Stimulated activated CD4-positive, alpha-beta T cell treated with anti-CD3 and anti-CD28 coated beads, Interleukin-12 subunit alpha, Interleukin-12 subunit beta, amount 100 ng/mL, for 4 hours (primary cell): ENCODE results near the gene SETSIP.
"Not testable (repeated sequence)": the region's sequence is repeated elsewhere in the genome, so short reads cannot be mapped to it uniquely, and the experiment has no call there.

ENCODE experiments used
- DNase-seq: peaks from one replicate; pipeline ENCODE4 v3.0.0-alpha.2; 2020

SETSIP gene

GRCh38 chr1:92075311-92075710 is at the start of gene SETSIP:
TSS of gene SETSIP (minus strand) at chr1:92075411. CDS start at chr1:92075411, 0 bp downstream.
- DNase-seq: no peak

GRCh38 chr1:92123868-92124267 is 48.7 kb upstream of the SETSIP start:
- no peak for DNase-seq

- no peak for DNase-seq
Measured at GRCh38 chr1:92118826-92119225, 43.6 kb upstream of the SETSIP start.

GRCh38 chr1:92117526-92117925 is 42.3 kb upstream of the SETSIP start:
- no peak for DNase-seq

GRCh38 chr1:92108631-92109030 is 33.4 kb upstream of the SETSIP start:
- DNase-seq: no peak

- no peak for DNase-seq
Measured at GRCh38 chr1:92105546-92106081, 30.4 kb upstream of the SETSIP start.

GRCh38 chr1:92096317-92096716 is 21.1 kb upstream of the SETSIP start:
- DNase-seq: no peak

- DNase-seq: no peak
Measured at GRCh38 chr1:92095874-92096273, 20.7 kb upstream of the SETSIP start.

- no peak for DNase-seq
Measured at GRCh38 chr1:92094595-92094994, 19.4 kb upstream of the SETSIP start.

- no peak for DNase-seq
Measured at GRCh38 chr1:92094090-92094489, 18.9 kb upstream of the SETSIP start.

GRCh38 chr1:92091625-92092024 is 16.4 kb upstream of the SETSIP start:
- DNase-seq: no peak

GRCh38 chr1:92087542-92087941 is 12.3 kb upstream of the SETSIP start:
- no peak for DNase-seq

- no peak for DNase-seq
Measured at GRCh38 chr1:92085727-92086126, 10.5 kb upstream of the SETSIP start.

GRCh38 chr1:92084651-92085050 is 9.4 kb upstream of the SETSIP start:
- DNase-seq: no peak

- DNase-seq: no peak
Measured at GRCh38 chr1:92081031-92081430, 5.8 kb upstream of the SETSIP start.

GRCh38 chr1:92080128-92080985 is 5.1 kb upstream of the SETSIP start, which contains the start of gene BTBD8:
TSS of gene BTBD8 (plus strand) at chr1:92080345. CDS start at chr1:92080572, 227 bp downstream.
- DNase-seq: peak; percentile 73

- no peak for DNase-seq
Measured at GRCh38 chr1:92079441-92079840, 4.2 kb upstream of the SETSIP start.

- DNase-seq: not testable (repeated sequence)
Measured at GRCh38 chr1:92078077-92078476, 2.9 kb upstream of the SETSIP start.

GRCh38 chr1:92076363-92076762 is 1.2 kb upstream of the SETSIP start:
- no peak for DNase-seq

- not testable (repeated sequence) for DNase-seq
Measured at GRCh38 chr1:92074446-92074845, 765 bp downstream of the SETSIP start.

- DNase-seq: no peak
Measured at GRCh38 chr1:92070892-92071291, 4.3 kb downstream of the SETSIP start.

- DNase-seq: no peak
Measured at GRCh38 chr1:92066321-92066720, 8.9 kb downstream of the SETSIP start.

GRCh38 chr1:92065042-92065441 is 10.2 kb downstream of the SETSIP start:
- no peak for DNase-seq

- DNase-seq: no peak
Measured at GRCh38 chr1:92051948-92052347, 23.3 kb downstream of the SETSIP start.
